Right cardiac atrium (tissue), 5 donors: ENCODE measurements around the gene CCDC106. TPM values are rescaled to one million over a fixed set of nuclear protein-coding genes. Genes with fewer than 3 reads are reported as not detected.

Source experiments
- polyA plus RNA-seq: library from polyadenylated mRNA; stranded (reverse); fragments of 200-250 nt; gene quantifications from one replicate; pipeline ENCODE4 v1.2.3, GENCODE V29; 2013
- total RNA-seq, 4 donors: library from RNA; stranded (reverse); fragmentation: NEBNext Ultra II Directional; extraction: Animal tissue kit (Norgen Biotek cat#: 25700); gene quantifications; one replicate each; pipeline ENCODE4 v1.2.1, GENCODE V29; 2021
- donor health status: healthy with polysubstance abuse.
- donor health status: DM: no; HTN: yes; CAD: no.
- donor health status: DM: no; HTN: no; CAD: no.
- donor health status: DM: no; HTN: yes; CAD: no; lungs with severe emphysema.
- donor health status: DM: yes; HTN: yes; CAD: no.

CCDC106 gene
- total and polyA plus RNA-seq, 5 donors, result 23.6 to 30.4 (median 24.5) TPM

Other genes with a start within 250 kb of the CCDC106 start
- gene UBE2S, start 240.4 kb upstream of the CCDC106 start, total RNA-seq, result 10 to 100 TPM; 21.0 to 32.7 (median 27.8) TPM
- gene UBE2S, start 240.4 kb upstream of the CCDC106 start, polyA plus RNA-seq, result 12.2 TPM
- gene SHISA7, start 204.9 kb upstream of the CCDC106 start, total RNA-seq, result not detected
- 0.05 TPM for gene SHISA7, start 204.9 kb upstream of the CCDC106 start, polyA plus RNA-seq
- gene ISOC2, start 186.6 kb upstream of the CCDC106 start, total RNA-seq, result 10 to 100 TPM; 49.6 to 73.9 (median 62.0) TPM
- 111 TPM for gene ISOC2, start 186.6 kb upstream of the CCDC106 start, polyA plus RNA-seq
- not detected for gene C19orf85, start 183.5 kb upstream of the CCDC106 start, total RNA-seq
- gene C19orf85, start 183.5 kb upstream of the CCDC106 start, polyA plus RNA-seq, result not detected
- gene ZNF628, start 171.6 kb upstream of the CCDC106 start, total RNA-seq, result 1 to 10 TPM; 5.6 to 8.1 (median 6.7) TPM
- gene ZNF628, start 171.6 kb upstream of the CCDC106 start, polyA plus RNA-seq, result 7.7 TPM
- gene NAT14, start 163.0 kb upstream of the CCDC106 start, total RNA-seq, result 10 to 100 TPM; 13.6 to 20.8 (median 15.0) TPM
- 15.8 TPM for gene NAT14, start 163.0 kb upstream of the CCDC106 start, polyA plus RNA-seq
- 10 to 100 TPM in 1 of 4 donors, 1 to 10 TPM in 3; 6.8 to 10.2 (median 8.1) TPM for gene SSC5D, start 159.8 kb upstream of the CCDC106 start, total RNA-seq
- 4.4 TPM for gene SSC5D, start 159.8 kb upstream of the CCDC106 start, polyA plus RNA-seq
- gene SBK2, start 111.1 kb upstream of the CCDC106 start, total RNA-seq, result 100 to 1,000 TPM; 205 to 239 (median 209) TPM
- 228 TPM for gene SBK2, start 111.1 kb upstream of the CCDC106 start, polyA plus RNA-seq
- gene SBK3, start 102.7 kb upstream of the CCDC106 start, total RNA-seq, result 100 to 1,000 TPM in 2 of 4 donors, 10 to 100 TPM in 2; 80.3 to 211 (median 109) TPM
- 103 TPM for gene SBK3, start 102.7 kb upstream of the CCDC106 start, polyA plus RNA-seq
- 10 to 100 TPM; 12.4 to 15.5 (median 14.2) TPM for gene ZNF579, start 67.4 kb upstream of the CCDC106 start, total RNA-seq
- gene ZNF579, start 67.4 kb upstream of the CCDC106 start, polyA plus RNA-seq, result 10.2 TPM
- 10 to 100 TPM; 17.5 to 20.0 (median 18.4) TPM for gene FIZ1, start 48.7 kb upstream of the CCDC106 start, total RNA-seq
- 16.3 TPM for gene FIZ1, start 48.7 kb upstream of the CCDC106 start, polyA plus RNA-seq
- 10 to 100 TPM; 11.4 to 18.5 (median 17.5) TPM for gene ZNF524, start 47.9 kb upstream of the CCDC106 start, total RNA-seq
- gene ZNF524, start 47.9 kb upstream of the CCDC106 start, polyA plus RNA-seq, result 27.1 TPM
- 10 to 100 TPM; 19.4 to 20.8 (median 20.2) TPM for gene ZNF865, start 42.6 kb upstream of the CCDC106 start, total RNA-seq
- gene ZNF865, start 42.6 kb upstream of the CCDC106 start, polyA plus RNA-seq, result 17.2 TPM
- gene ZNF784, start 23.6 kb upstream of the CCDC106 start, total RNA-seq, result 10 to 100 TPM; 11.5 to 16.3 (median 13.3) TPM
- 13.0 TPM for gene ZNF784, start 23.6 kb upstream of the CCDC106 start, polyA plus RNA-seq
- gene ZNF580, start 7.2 kb upstream of the CCDC106 start, total RNA-seq, result 10 to 100 TPM; 23.7 to 32.0 (median 28.9) TPM
- gene ZNF580, start 7.2 kb upstream of the CCDC106 start, polyA plus RNA-seq, result 18.7 TPM
- 10 to 100 TPM in 1 of 4 donors, 1 to 10 TPM in 3; 7.7 to 12.5 (median 9.3) TPM for gene ZNF581, start 4.6 kb upstream of the CCDC106 start, total RNA-seq
- gene ZNF581, start 4.6 kb upstream of the CCDC106 start, polyA plus RNA-seq, result 6.3 TPM
- gene U2AF2, start 6.8 kb downstream of the CCDC106 start, total RNA-seq, result 100 to 1,000 TPM in 1 of 4 donors, 10 to 100 TPM in 3; 87.5 to 101 (median 90.4) TPM
- 76.0 TPM for gene U2AF2, start 6.8 kb downstream of the CCDC106 start, polyA plus RNA-seq
- gene EPN1, start 27.0 kb downstream of the CCDC106 start, total RNA-seq, result 100 to 1,000 TPM; 175 to 232 (median 208) TPM
- gene EPN1, start 27.0 kb downstream of the CCDC106 start, polyA plus RNA-seq, result 187 TPM
- gene NLRP9, start 90.2 kb downstream of the CCDC106 start, total RNA-seq, result not detected
- gene NLRP9, start 90.2 kb downstream of the CCDC106 start, polyA plus RNA-seq, result not detected
- not detected for gene RFPL4A, start 110.9 kb downstream of the CCDC106 start, total RNA-seq
- not detected for gene RFPL4A, start 110.9 kb downstream of the CCDC106 start, polyA plus RNA-seq
- gene RFPL4AL1, start 120.9 kb downstream of the CCDC106 start, total RNA-seq, result not detected
- not detected for gene RFPL4AL1, start 120.9 kb downstream of the CCDC106 start, polyA plus RNA-seq
- not detected for gene NLRP11, start 183.8 kb downstream of the CCDC106 start, total RNA-seq
- gene NLRP11, start 183.8 kb downstream of the CCDC106 start, polyA plus RNA-seq, result not detected
- gene NLRP4, start 188.3 kb downstream of the CCDC106 start, total RNA-seq, result not detected
- gene NLRP4, start 188.3 kb downstream of the CCDC106 start, polyA plus RNA-seq, result not detected